ENCODE results near the gene CTNNA3.
A peak's percentile ranks its signal among the peaks of the same experiment; 100 is the strongest.

CTNNA3 gene

GRCh38 chr10:67521546-67521945, 174.4 kb downstream of the CTNNA3 start:
- no peaks in the 10 kb centered on the region for H4K20me1 ChIP-seq (ENCODE audit: insufficient read depth, low read length, poor library complexity, severe bottlenecking)
- no peak overlapping the region for H3K4me2 ChIP-seq (ENCODE audit: low read depth, low read length, poor library complexity, severe bottlenecking)
- H2AFZ ChIP-seq (ENCODE audit: low read length) = no peak overlapping the region
- H3K79me2 ChIP-seq (ENCODE audit: insufficient read depth, low read length) = no peaks in the 10 kb centered on the region
- H3K9me2 ChIP-seq (replicated peaks; ENCODE audit: low read depth, low read length) = no peaks in the 10 kb centered on the region
- no peaks in the 10 kb centered on the region for H3K9me3 ChIP-seq (ENCODE audit: insufficient read depth, low read depth, low read length)
- H3K4me1 ChIP-seq (ENCODE audit: insufficient read depth, low read length, poor library complexity, severe bottlenecking) = no peaks in the 10 kb centered on the region
- H3K4me3 ChIP-seq (ENCODE audit: low read length, poor library complexity, severe bottlenecking) = no peak overlapping the region
- no peaks in the 10 kb centered on the region for H3K36me3 ChIP-seq (ENCODE audit: insufficient read depth, low read length)
- TF ChIP-seq CTCF (conservative IDR thresholded peaks at IDR 0.05; ENCODE audit: low read length) (no peak), EZH2phosphoT487 (IDR thresholded peaks at IDR 0.05; ENCODE audit: borderline replicate concordance) (no peak)
- H3F3A ChIP-seq (ENCODE audit: low read depth) = no peaks in the 10 kb centered on the region
- H3K9ac ChIP-seq (ENCODE audit: low read depth, low read length, poor library complexity, severe bottlenecking) = no peak overlapping the region
- no peaks in the 10 kb centered on the region for H3K27me3 ChIP-seq (ENCODE audit: insufficient read depth, low read length, poor library complexity, severe bottlenecking)

- no peaks in the 10 kb centered on the region for H4K20me1 ChIP-seq (ENCODE audit: insufficient read depth, low read length, poor library complexity, severe bottlenecking)
- no peaks in the 10 kb centered on the region for H3K36me3 ChIP-seq (ENCODE audit: insufficient read depth, low read length)
- H3K4me1 ChIP-seq (ENCODE audit: insufficient read depth, low read length, poor library complexity, severe bottlenecking) = no peaks in the 10 kb centered on the region
- peak; percentile 88 for TF ChIP-seq CTCF (conservative IDR thresholded peaks at IDR 0.05; ENCODE audit: low read length)
- no peak for TF ChIP-seq EZH2phosphoT487 (IDR thresholded peaks at IDR 0.05; ENCODE audit: borderline replicate concordance)
- no peaks in the 10 kb centered on the region for H3K27me3 ChIP-seq (ENCODE audit: insufficient read depth, low read length, poor library complexity, severe bottlenecking)
- H2AFZ ChIP-seq (ENCODE audit: low read length) = no peak overlapping the region; the same call in 1 of the 2 replicates
- H3K9ac ChIP-seq (ENCODE audit: low read depth, low read length, poor library complexity, severe bottlenecking) = no peak overlapping the region
- no peak overlapping the region for H3K4me2 ChIP-seq (ENCODE audit: low read depth, low read length, poor library complexity, severe bottlenecking)
- no peaks in the 10 kb centered on the region for H3K9me2 ChIP-seq (replicated peaks; ENCODE audit: low read depth, low read length)
- H3K9me3 ChIP-seq (ENCODE audit: insufficient read depth, low read depth, low read length) = no peaks in the 10 kb centered on the region
- H3K79me2 ChIP-seq (ENCODE audit: insufficient read depth, low read length) = no peaks in the 10 kb centered on the region
- H3K4me3 ChIP-seq (ENCODE audit: low read length, poor library complexity, severe bottlenecking) = no peak overlapping the region
- H3F3A ChIP-seq (ENCODE audit: low read depth) = no peaks in the 10 kb centered on the region
Measured at GRCh38 chr10:67520924-67521520, 175.0 kb downstream of the CTNNA3 start.

- Histone ChIP-seq H3K9ac (ENCODE audit: low read depth, low read length, poor library complexity, severe bottlenecking) (no peak overlapping the region), H3K4me3 (ENCODE audit: low read length, poor library complexity, severe bottlenecking) (no peak overlapping the region), H3K4me1 (ENCODE audit: insufficient read depth, low read length, poor library complexity, severe bottlenecking) (no peaks in the 10 kb centered on the region), H2AFZ (ENCODE audit: low read length) (no peak overlapping the region), H3K79me2 (ENCODE audit: insufficient read depth, low read length) (no peaks in the 10 kb centered on the region), H3K9me3 (ENCODE audit: insufficient read depth, low read depth, low read length) (no peaks in the 10 kb centered on the region), H3K27me3 (ENCODE audit: insufficient read depth, low read length, poor library complexity, severe bottlenecking) (no peaks in the 10 kb centered on the region), H3K36me3 (ENCODE audit: insufficient read depth, low read length) (no peaks in the 10 kb centered on the region), H3K4me2 (ENCODE audit: low read depth, low read length, poor library complexity, severe bottlenecking) (no peak overlapping the region), H4K20me1 (ENCODE audit: insufficient read depth, low read length, poor library complexity, severe bottlenecking) (no peaks in the 10 kb centered on the region), H3F3A (ENCODE audit: low read depth) (no peaks in the 10 kb centered on the region), H3K9me2 (replicated peaks; ENCODE audit: low read depth, low read length) (no peaks in the 10 kb centered on the region)
- no peak for TF ChIP-seq EZH2phosphoT487 (IDR thresholded peaks at IDR 0.05; ENCODE audit: borderline replicate concordance)
- TF ChIP-seq CTCF (conservative IDR thresholded peaks at IDR 0.05; ENCODE audit: low read length) = no peak
Measured at GRCh38 chr10:67519434-67519833, 176.6 kb downstream of the CTNNA3 start.
